SU-DHL-6 (cell line): ENCODE results near the gene SLC6A14.

Source experiments
- H2AFZ ChIP-seq: fragments of 200-600 bp; sonication (generic); 2 replicates; pipeline ENCODE4 v1.6.1; 2014; ENCODE audit warnings: low read depth, mild to moderate bottlenecking, moderate library complexity, mixed read lengths, antibody characterized with exemption, low read length; ENCODE audit not compliant: severe bottlenecking
- H3F3A ChIP-seq: fragments of 200-600 bp; shearing (Covaris generic); 2 replicates; pipeline ENCODE4 v1.6.0; 2016; ENCODE audit warnings: antibody characterized with exemption, mild to moderate bottlenecking; ENCODE audit not compliant: insufficient read depth
- H3K27ac ChIP-seq: fragments of 200-600 bp; sonication (generic); 2 replicates; pipeline ENCODE4 v1.5.1; 2016; ENCODE audit warnings: low read depth, mild to moderate bottlenecking, low read length, moderate library complexity, mixed read lengths
- H3K27me3 ChIP-seq: fragments of 200-600 bp; sonication (generic), shearing (Covaris generic); 2 replicates; pipeline ENCODE4 v1.6.0; 2014; ENCODE audit warnings: mild to moderate bottlenecking, low read length
- H3K36me3 ChIP-seq: fragments of 200-600 bp; sonication (generic); 2 replicates; pipeline ENCODE4 v1.6.1; 2014; ENCODE audit warnings: mild to moderate bottlenecking, low read length, mixed read lengths
- H3K4me2 ChIP-seq: fragments of 300-600, 200-600 bp; shearing (Covaris generic), sonication (generic); 2 replicates; pipeline ENCODE4 v1.6.0; 2014; ENCODE audit warnings: low read length, low read depth, mild to moderate bottlenecking; ENCODE audit not compliant: poor library complexity, severe bottlenecking
- H3K4me3 ChIP-seq: fragments of 200-600 bp; sonication (generic); 2 replicates; pipeline ENCODE4 v1.5.1; 2014; ENCODE audit warnings: antibody characterized with exemption, low read length, mild to moderate bottlenecking, mixed read lengths; ENCODE audit not compliant: insufficient read depth, poor library complexity, severe bottlenecking
- H3K79me2 ChIP-seq: fragments of 200-600 bp; sonication (generic); 2 replicates; pipeline ENCODE4 v1.6.1; 2014; ENCODE audit warnings: mild to moderate bottlenecking, low read length, moderate library complexity; ENCODE audit not compliant: insufficient read depth
- H3K9ac ChIP-seq: fragments of 200-600 bp; sonication (generic); 2 replicates; pipeline ENCODE4 v1.7.0; 2014; ENCODE audit warnings: mild to moderate bottlenecking, low read length
- H3K9me2 ChIP-seq: fragments of 200-600 bp; sonication (generic); replicated peaks from 2 replicates; pipeline ENCODE4 v1.6.1; 2014; ENCODE audit warnings: low read length; ENCODE audit not compliant: insufficient read depth
- H3K9me3 ChIP-seq: fragments of 200-600 bp; sonication (generic); 2 replicates; pipeline ENCODE4 v1.6.1; 2014; ENCODE audit warnings: low read length, mixed read lengths; ENCODE audit not compliant: insufficient read depth
- H4K20me1 ChIP-seq: fragments of 200-600 bp; sonication (generic); 2 replicates; pipeline ENCODE4 v1.6.1; 2014; ENCODE audit warnings: low read depth, mild to moderate bottlenecking, antibody characterized with exemption, low read length, moderate library complexity, mixed read lengths
- CTCF ChIP-seq: fragments of 200-600 bp; sonication (generic); IDR thresholded peaks from one replicate; pipeline ENCODE4 v1.5.1; 2017; ENCODE audit warnings: antibody characterized with exemption, mild to moderate bottlenecking, low read length, moderate library complexity; ENCODE audit not compliant: insufficient read depth, poor library complexity, severe bottlenecking
- EZH2phosphoT487 ChIP-seq: fragments of 200-600 bp; sonication (generic), shearing (Covaris generic); conservative IDR thresholded peaks from 2 replicates; pipeline ENCODE4 v1.6.1; 2018; ENCODE audit warnings: mild to moderate bottlenecking, antibody characterized with exemption, low read length, moderate library complexity, mixed read lengths

Gene SLC6A14, protein sequence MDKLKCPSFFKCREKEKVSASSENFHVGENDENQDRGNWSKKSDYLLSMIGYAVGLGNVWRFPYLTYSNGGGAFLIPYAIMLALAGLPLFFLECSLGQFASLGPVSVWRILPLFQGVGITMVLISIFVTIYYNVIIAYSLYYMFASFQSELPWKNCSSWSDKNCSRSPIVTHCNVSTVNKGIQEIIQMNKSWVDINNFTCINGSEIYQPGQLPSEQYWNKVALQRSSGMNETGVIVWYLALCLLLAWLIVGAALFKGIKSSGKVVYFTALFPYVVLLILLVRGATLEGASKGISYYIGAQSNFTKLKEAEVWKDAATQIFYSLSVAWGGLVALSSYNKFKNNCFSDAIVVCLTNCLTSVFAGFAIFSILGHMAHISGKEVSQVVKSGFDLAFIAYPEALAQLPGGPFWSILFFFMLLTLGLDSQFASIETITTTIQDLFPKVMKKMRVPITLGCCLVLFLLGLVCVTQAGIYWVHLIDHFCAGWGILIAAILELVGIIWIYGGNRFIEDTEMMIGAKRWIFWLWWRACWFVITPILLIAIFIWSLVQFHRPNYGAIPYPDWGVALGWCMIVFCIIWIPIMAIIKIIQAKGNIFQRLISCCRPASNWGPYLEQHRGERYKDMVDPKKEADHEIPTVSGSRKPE

GRCh38 chrX:116436358-116436816 lies at the start of gene SLC6A14:
Gene SLC6A14 (plus strand): TSS chrX:116436606. CDS start chrX:116436710, 104 bp downstream.
- no peak within 1 kb of the TSS for H3K4me2 ChIP-seq

DNA sequence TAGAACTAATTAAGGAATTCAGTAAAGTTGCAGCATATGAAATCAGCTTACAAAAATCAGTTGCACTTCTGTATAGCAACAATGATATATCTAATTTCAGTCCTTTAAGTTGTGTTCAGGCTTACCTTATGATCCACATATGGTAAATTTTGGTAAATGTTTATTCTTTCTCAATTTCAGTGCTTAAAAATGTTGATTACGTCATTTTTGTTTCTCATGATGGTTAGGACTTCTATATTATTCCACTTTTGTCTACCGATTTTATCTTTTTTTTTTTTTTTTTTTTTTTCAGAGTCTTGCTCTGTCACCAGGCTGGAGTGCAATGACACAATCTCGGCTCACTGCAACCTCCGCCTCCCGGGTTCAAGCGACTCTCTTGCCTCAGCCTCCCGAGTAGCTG lies 40.7 kb upstream of the SLC6A14 start:
- Histone ChIP-seq H3F3A (no peaks in the 10 kb centered on the region), H2AFZ (no peak overlapping the region), H3K9ac (no peak overlapping the region), H3K4me3 (no peak overlapping the region), H3K79me2 (no peaks in the 10 kb centered on the region), H3K9me2 (no peaks in the 10 kb centered on the region), H3K27ac (no peak overlapping the region), H4K20me1 (no peaks in the 10 kb centered on the region), H3K36me3 (no peaks in the 10 kb centered on the region), H3K4me2 (no peak overlapping the region), H3K27me3 (no peaks in the 10 kb centered on the region), H3K9me3 (no peaks in the 10 kb centered on the region)
- TF ChIP-seq CTCF (no peak), EZH2phosphoT487 (no peak)

More at GRCh38 chrX:116436358-116436816, at the start of gene SLC6A14:
- H3K4me3 ChIP-seq, result no peak within 1 kb of the TSS
- TF ChIP-seq CTCF (no peak), EZH2phosphoT487 (no peak)
- H3K9me2 ChIP-seq, result no peaks in the 10 kb centered on the region
- no peaks in the 10 kb centered on the region for H3K27me3 ChIP-seq
- no peaks in the 10 kb centered on the region for H3F3A ChIP-seq
- H3K9ac ChIP-seq, result no peak within 1 kb of the TSS
- no peak within 1 kb of the TSS for H2AFZ ChIP-seq
- H3K9me3 ChIP-seq, result no peaks in the 10 kb centered on the region
- H3K79me2 ChIP-seq, result no peaks in the 10 kb centered on the region
- no peaks in the 10 kb centered on the region for H3K36me3 ChIP-seq
- H3K27ac ChIP-seq, result no peak within 1 kb of the TSS
- H4K20me1 ChIP-seq, result no peaks in the 10 kb centered on the region

DNA sequence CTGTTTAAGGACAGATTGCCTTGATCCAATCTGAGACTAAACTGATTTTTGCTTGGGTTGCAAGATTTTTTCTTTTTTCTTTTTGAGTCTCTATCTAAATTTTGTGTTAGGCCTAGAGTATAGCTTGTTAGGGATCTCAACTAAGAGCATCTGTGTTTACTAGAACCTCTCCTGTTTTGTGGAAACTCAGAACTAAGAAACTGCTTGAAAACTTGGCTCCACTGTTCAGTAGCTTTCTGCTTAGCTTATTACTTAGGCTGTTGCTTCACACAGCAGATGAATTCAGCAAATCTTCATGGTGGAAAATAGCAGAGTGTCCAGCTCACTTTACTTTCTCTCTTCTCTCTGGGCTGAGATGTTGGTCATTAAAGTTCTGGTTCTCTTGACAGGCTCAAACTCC lies 36.7 kb upstream of the SLC6A14 start:
- Histone ChIP-seq H3K9me2 (no peaks in the 10 kb centered on the region), H3K27me3 (no peaks in the 10 kb centered on the region), H3K79me2 (no peaks in the 10 kb centered on the region), H3F3A (no peaks in the 10 kb centered on the region), H4K20me1 (no peaks in the 10 kb centered on the region), H2AFZ (no peak overlapping the region), H3K4me2 (no peak overlapping the region), H3K9ac (no peak overlapping the region), H3K4me3 (no peak overlapping the region), H3K27ac (no peak overlapping the region), H3K36me3 (no peaks in the 10 kb centered on the region), H3K9me3 (no peaks in the 10 kb centered on the region)
- TF ChIP-seq CTCF (no peak), EZH2phosphoT487 (no peak)
